SK-N-SH treated with all-trans-retinoic acid at 6 μM for 48 hours (cell line): Measurements from ENCODE around the gene NGEF.
"Not testable (repeated sequence)": the region's sequence is repeated elsewhere in the genome, so short reads cannot be mapped to it uniquely, and the experiment has no call there.

ENCODE experiments used
- ATAC-seq: fragments of 200-7000 bp; cut with Tn5 transposase; 3 replicates; pipeline ENCODE4 v1.9.1; 2020; ENCODE audit warnings: mild to moderate bottlenecking, moderate library complexity
- ARNTL ChIP-seq: fragments of 450-650 bp; formaldehyde crosslinking; IDR thresholded peaks from 2 replicates; pipeline ENCODE4 v1.5.0; 2020; ENCODE audit warnings: low read depth, mild to moderate bottlenecking, moderate library complexity, borderline replicate concordance
- BACH2 ChIP-seq: fragments of 250-450 bp; sonication (Bioruptor Pico); IDR thresholded peaks from 2 replicates; pipeline ENCODE4 v1.9.0; 2021; ENCODE audit warnings: mild to moderate bottlenecking, borderline replicate concordance
- CSRNP3 ChIP-seq: fragments of 250-450 bp; sonication (Bioruptor Pico); IDR thresholded peaks from 2 replicates; pipeline ENCODE4 v1.5.1; 2021; ENCODE audit warnings: mild to moderate bottlenecking, moderate library complexity
- ESRRG ChIP-seq: fragments of 250-450 bp; sonication (Bioruptor Pico); IDR thresholded peaks from 2 replicates; pipeline ENCODE4 v1.6.1; 2021; ENCODE audit warnings: mild to moderate bottlenecking
- GLIS3 ChIP-seq: fragments of 250-450 bp; sonication (Bioruptor Pico); IDR thresholded peaks from 2 replicates; pipeline ENCODE4 v1.5.0; 2020; ENCODE audit warnings: mild to moderate bottlenecking, moderate library complexity
- OSR1 ChIP-seq: fragments of 250-450 bp; sonication (Bioruptor Pico); IDR thresholded peaks from 2 replicates; pipeline ENCODE4 v1.8.0; 2022; ENCODE audit warnings: moderate library complexity, mild to moderate bottlenecking, inconsistent platforms
- PPARA ChIP-seq: fragments of 250-450 bp; sonication (Bioruptor Pico); IDR thresholded peaks from 2 replicates; pipeline ENCODE4 v1.5.0; 2020; ENCODE audit warnings: mild to moderate bottlenecking, borderline replicate concordance
- RARB ChIP-seq: fragments of 250-450 bp; sonication (Bioruptor Pico); IDR thresholded peaks from 2 replicates; pipeline ENCODE4 v1.8.0; 2021; ENCODE audit warnings: mild to moderate bottlenecking, moderate library complexity
- TCF4 ChIP-seq: fragments of 250-450 bp; sonication (Bioruptor Pico); IDR thresholded peaks from 2 replicates; pipeline ENCODE4 v1.8.0; 2021; ENCODE audit warnings: mild to moderate bottlenecking, moderate library complexity, borderline replicate concordance
- TOX ChIP-seq: fragments of 250-450 bp; sonication (Bioruptor Pico); IDR thresholded peaks from 2 replicates; pipeline ENCODE4 v1.8.0; 2021; ENCODE audit warnings: mild to moderate bottlenecking, moderate library complexity, borderline replicate concordance
- ZC3H10 ChIP-seq: fragments of 250-450 bp; sonication (Bioruptor Pico); IDR thresholded peaks from 2 replicates; pipeline ENCODE4 v1.5.1; 2021; ENCODE audit warnings: mild to moderate bottlenecking, moderate library complexity
- ZFP3 ChIP-seq: fragments of 250-450 bp; sonication (Bioruptor Pico); IDR thresholded peaks from 2 replicates; pipeline ENCODE4 v1.5.0; 2020; ENCODE audit warnings: mild to moderate bottlenecking, moderate library complexity
- ZFP30 ChIP-seq: fragments of 450-650 bp; formaldehyde crosslinking; IDR thresholded peaks from 2 replicates; pipeline ENCODE4 v1.5.0; 2022; ENCODE audit warnings: mild to moderate bottlenecking, moderate library complexity
- ZNF565 ChIP-seq: fragments of 450-650 bp; formaldehyde crosslinking; conservative IDR thresholded peaks from 2 replicates; pipeline ENCODE4 v1.5.0; 2020; ENCODE audit warnings: low read depth, mild to moderate bottlenecking, moderate library complexity
- ZNF70 ChIP-seq: fragments of 450-650 bp; formaldehyde crosslinking; IDR thresholded peaks from 2 replicates; pipeline ENCODE4 v1.5.0; 2020; ENCODE audit warnings: mild to moderate bottlenecking, moderate library complexity
- TF ChIP-seq, protein P1 (sequence below): fragments of 250-450 bp; sonication (Bioruptor Pico); IDR thresholded peaks from 2 replicates; pipeline ENCODE4 v1.5.1; 2020; ENCODE audit warnings: low read depth, mild to moderate bottlenecking, moderate library complexity
- TF ChIP-seq, protein P2 (sequence below): fragments of 250-450 bp; sonication (Bioruptor Pico); IDR thresholded peaks from 2 replicates; pipeline ENCODE4 v1.8.0; 2020; ENCODE audit warnings: mild to moderate bottlenecking, moderate library complexity, borderline replicate concordance
- TF ChIP-seq, protein P3 (sequence below): fragments of 250-450 bp; sonication (Bioruptor Pico); IDR thresholded peaks from 2 replicates; pipeline ENCODE4 v1.8.0; 2021; ENCODE audit warnings: low read depth, mild to moderate bottlenecking, moderate library complexity, borderline replicate concordance
- TF ChIP-seq, protein P4 (sequence below): fragments of 250-450 bp; sonication (Bioruptor Pico); IDR thresholded peaks from 2 replicates; pipeline ENCODE4 v1.5.0; 2020; ENCODE audit warnings: mild to moderate bottlenecking, moderate library complexity

NGEF gene

GRCh38 chr2:232854082-232854481 is 159.0 kb downstream of the NGEF start:
- TF ChIP-seq ZNF70 (CRISPR knock-in tag), result no peak
- no peak for TF ChIP-seq ZFP30 (CRISPR knock-in tag)
- TF ChIP-seq CSRNP3 (CRISPR knock-in tag), result no peak
- no peak for TF ChIP-seq TCF4 (CRISPR knock-in tag)
- TF ChIP-seq, protein P1, sequence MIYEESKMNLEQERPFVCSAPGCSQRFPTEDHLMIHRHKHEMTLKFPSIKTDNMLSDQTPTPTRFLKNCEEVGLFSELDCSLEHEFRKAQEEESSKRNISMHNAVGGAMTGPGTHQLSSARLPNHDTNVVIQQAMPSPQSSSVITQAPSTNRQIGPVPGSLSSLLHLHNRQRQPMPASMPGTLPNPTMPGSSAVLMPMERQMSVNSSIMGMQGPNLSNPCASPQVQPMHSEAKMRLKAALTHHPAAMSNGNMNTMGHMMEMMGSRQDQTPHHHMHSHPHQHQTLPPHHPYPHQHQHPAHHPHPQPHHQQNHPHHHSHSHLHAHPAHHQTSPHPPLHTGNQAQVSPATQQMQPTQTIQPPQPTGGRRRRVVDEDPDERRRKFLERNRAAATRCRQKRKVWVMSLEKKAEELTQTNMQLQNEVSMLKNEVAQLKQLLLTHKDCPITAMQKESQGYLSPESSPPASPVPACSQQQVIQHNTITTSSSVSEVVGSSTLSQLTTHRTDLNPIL (CRISPR knock-in tag), result no peak
- no peak; the same call in 1 of the 3 replicates for ATAC-seq

- no peak for ATAC-seq
- TF ChIP-seq, protein P1 (CRISPR knock-in tag), result no peak
- TF ChIP-seq CSRNP3 (CRISPR knock-in tag) (no peak), GLIS3 (CRISPR knock-in tag) (no peak), RARB (CRISPR knock-in tag) (no peak), BACH2 (CRISPR knock-in tag) (no peak), ARNTL (CRISPR knock-in tag) (no peak), ZNF565 (CRISPR knock-in tag) (no peak), ZC3H10 (CRISPR knock-in tag) (no peak), TCF4 (CRISPR knock-in tag) (no peak), PPARA (CRISPR knock-in tag) (no peak), ESRRG (CRISPR knock-in tag) (no peak)
- TF ChIP-seq, protein P2, sequence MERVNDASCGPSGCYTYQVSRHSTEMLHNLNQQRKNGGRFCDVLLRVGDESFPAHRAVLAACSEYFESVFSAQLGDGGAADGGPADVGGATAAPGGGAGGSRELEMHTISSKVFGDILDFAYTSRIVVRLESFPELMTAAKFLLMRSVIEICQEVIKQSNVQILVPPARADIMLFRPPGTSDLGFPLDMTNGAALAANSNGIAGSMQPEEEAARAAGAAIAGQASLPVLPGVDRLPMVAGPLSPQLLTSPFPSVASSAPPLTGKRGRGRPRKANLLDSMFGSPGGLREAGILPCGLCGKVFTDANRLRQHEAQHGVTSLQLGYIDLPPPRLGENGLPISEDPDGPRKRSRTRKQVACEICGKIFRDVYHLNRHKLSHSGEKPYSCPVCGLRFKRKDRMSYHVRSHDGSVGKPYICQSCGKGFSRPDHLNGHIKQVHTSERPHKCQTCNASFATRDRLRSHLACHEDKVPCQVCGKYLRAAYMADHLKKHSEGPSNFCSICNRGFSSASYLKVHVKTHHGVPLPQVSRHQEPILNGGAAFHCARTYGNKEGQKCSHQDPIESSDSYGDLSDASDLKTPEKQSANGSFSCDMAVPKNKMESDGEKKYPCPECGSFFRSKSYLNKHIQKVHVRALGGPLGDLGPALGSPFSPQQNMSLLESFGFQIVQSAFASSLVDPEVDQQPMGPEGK (CRISPR knock-in tag), result no peak
- TF ChIP-seq, protein P3, sequence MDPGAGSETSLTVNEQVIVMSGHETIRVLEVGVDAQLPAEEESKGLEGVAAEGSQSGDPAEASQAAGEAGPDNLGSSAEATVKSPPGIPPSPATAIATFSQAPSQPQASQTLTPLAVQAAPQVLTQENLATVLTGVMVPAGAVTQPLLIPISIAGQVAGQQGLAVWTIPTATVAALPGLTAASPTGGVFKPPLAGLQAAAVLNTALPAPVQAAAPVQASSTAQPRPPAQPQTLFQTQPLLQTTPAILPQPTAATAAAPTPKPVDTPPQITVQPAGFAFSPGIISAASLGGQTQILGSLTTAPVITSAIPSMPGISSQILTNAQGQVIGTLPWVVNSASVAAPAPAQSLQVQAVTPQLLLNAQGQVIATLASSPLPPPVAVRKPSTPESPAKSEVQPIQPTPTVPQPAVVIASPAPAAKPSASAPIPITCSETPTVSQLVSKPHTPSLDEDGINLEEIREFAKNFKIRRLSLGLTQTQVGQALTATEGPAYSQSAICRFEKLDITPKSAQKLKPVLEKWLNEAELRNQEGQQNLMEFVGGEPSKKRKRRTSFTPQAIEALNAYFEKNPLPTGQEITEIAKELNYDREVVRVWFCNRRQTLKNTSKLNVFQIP, result no peak
These were observed 160.4 kb downstream of the NGEF start for GRCh38 chr2:232852676-232853075.

DNA sequence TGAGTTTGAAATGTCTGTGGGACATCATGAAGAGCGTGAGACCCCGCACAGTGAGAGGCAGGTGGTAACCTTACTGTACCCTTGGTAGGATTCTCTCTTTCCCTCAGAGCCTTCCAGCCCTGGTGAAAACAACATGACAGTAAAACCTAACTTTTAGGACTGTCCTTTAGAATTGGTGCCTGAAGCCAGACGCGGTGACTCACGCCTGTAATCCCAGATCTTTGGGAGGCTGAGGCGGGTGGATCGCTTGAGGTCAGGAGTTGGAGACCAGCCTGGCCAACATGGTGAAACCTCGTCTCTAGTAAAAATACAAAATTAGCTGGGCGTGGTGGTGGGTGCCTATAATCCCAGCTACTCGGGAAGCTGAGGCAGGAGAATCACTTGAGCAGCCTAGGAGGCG is 161.0 kb downstream of the NGEF start:
- not testable (repeated sequence) for ATAC-seq

DNA sequence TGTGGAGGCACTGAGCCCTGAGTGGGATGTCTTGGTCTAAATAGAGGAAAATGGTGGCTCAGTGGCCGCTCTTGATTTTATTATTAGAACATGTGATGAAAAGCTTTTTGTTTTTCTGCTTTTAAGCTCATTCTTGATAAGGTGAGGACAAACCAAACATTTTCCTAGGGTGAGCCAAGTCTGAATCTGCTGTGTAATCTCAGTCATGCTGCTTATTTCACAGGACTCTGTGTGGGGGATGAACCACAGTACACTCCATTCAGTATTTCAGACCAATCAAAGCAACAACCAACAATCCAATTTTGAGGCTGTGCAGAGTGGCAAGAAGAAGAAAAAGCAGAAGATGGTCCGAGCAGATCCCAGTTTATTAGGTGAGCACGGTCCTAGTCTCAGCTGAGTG is 163.0 kb downstream of the NGEF start:
- no peak for TF ChIP-seq PPARA (CRISPR knock-in tag)
- TF ChIP-seq, protein P4, sequence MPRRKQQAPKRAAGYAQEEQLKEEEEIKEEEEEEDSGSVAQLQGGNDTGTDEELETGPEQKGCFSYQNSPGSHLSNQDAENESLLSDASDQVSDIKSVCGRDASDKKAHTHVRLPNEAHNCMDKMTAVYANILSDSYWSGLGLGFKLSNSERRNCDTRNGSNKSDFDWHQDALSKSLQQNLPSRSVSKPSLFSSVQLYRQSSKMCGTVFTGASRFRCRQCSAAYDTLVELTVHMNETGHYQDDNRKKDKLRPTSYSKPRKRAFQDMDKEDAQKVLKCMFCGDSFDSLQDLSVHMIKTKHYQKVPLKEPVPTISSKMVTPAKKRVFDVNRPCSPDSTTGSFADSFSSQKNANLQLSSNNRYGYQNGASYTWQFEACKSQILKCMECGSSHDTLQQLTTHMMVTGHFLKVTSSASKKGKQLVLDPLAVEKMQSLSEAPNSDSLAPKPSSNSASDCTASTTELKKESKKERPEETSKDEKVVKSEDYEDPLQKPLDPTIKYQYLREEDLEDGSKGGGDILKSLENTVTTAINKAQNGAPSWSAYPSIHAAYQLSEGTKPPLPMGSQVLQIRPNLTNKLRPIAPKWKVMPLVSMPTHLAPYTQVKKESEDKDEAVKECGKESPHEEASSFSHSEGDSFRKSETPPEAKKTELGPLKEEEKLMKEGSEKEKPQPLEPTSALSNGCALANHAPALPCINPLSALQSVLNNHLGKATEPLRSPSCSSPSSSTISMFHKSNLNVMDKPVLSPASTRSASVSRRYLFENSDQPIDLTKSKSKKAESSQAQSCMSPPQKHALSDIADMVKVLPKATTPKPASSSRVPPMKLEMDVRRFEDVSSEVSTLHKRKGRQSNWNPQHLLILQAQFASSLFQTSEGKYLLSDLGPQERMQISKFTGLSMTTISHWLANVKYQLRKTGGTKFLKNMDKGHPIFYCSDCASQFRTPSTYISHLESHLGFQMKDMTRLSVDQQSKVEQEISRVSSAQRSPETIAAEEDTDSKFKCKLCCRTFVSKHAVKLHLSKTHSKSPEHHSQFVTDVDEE (CRISPR knock-in tag), result no peak
- TF ChIP-seq ZNF565 (CRISPR knock-in tag), result no peak
- no peak for TF ChIP-seq CSRNP3 (CRISPR knock-in tag)
- TF ChIP-seq TOX (CRISPR knock-in tag), result no peak
- no peak for TF ChIP-seq OSR1 (CRISPR knock-in tag)
- TF ChIP-seq, protein P2 (CRISPR knock-in tag), result no peak
- TF ChIP-seq ZFP3, result no peak
- no peak for TF ChIP-seq BACH2 (CRISPR knock-in tag)
- TF ChIP-seq ZFP30 (CRISPR knock-in tag), result no peak
- TF ChIP-seq ESRRG (CRISPR knock-in tag), result no peak
- no peak for TF ChIP-seq ZNF70 (CRISPR knock-in tag)
- ATAC-seq, result no peak
